Activated CD4-positive, alpha-beta memory T cell treated with anti-CD3 and anti-CD28 coated beads for 36 hours (primary cell): ENCODE measurements around the gene FER. TPM values are rescaled to one million over a fixed set of nuclear protein-coding genes. Genes with fewer than 3 reads are reported as not detected.
"Not testable (repeated sequence)": the region's sequence is repeated elsewhere in the genome, so short reads cannot be mapped to it uniquely, and the experiment has no call there.

ENCODE experiments used
- CTCF ChIA-PET: fragments of 350-600 bp; sonication (Branson Sonifier 250); formaldehyde crosslinking; loops from one replicate; lab custom pipeline; 2021; ENCODE audit warnings: antibody characterized with exemption, inconsistent platforms; lab: Charles Lee
- POLR2A ChIA-PET: fragments of 350-600 bp; sonication (Branson Sonifier 250); formaldehyde crosslinking; loops from one replicate; lab custom pipeline; 2021; ENCODE audit warnings: antibody characterized with exemption; lab: Charles Lee
- DNase-seq: peaks from one replicate; pipeline ENCODE4 v3.0.0-alpha.2; 2020
- H3K27ac Mint-ChIP-seq: one replicate; pipeline ENCODE4 v1.8.0; 2021; ENCODE audit warnings: mixed read lengths
- H3K27me3 Mint-ChIP-seq: one replicate; pipeline ENCODE4 v1.8.0; 2021; ENCODE audit warnings: mixed read lengths
- H3K36me3 Mint-ChIP-seq: one replicate; pipeline ENCODE4 v1.8.0; 2021; ENCODE audit warnings: mixed read lengths
- H3K4me1 Mint-ChIP-seq: one replicate; pipeline ENCODE4 v1.8.0; 2021; ENCODE audit warnings: low read depth, mixed read lengths
- H3K4me3 Mint-ChIP-seq: one replicate; pipeline ENCODE4 v1.8.0; 2021; ENCODE audit warnings: mild to moderate bottlenecking, mixed read lengths
- H3K9me3 Mint-ChIP-seq: one replicate; pipeline ENCODE4 v1.8.0; 2021; ENCODE audit warnings: mixed read lengths
- intact Hi-C: fragments of 100-400 bp; cut with micrococcal nuclease; formaldehyde crosslinking; loops from one replicate; pipeline ENCODE4 v1.15.1; 2023
- total RNA-seq, 2 experiments: library from RNA; stranded (reverse); gene quantifications; one replicate each; pipeline ENCODE4 v1.2.3, GENCODE V29; 2021

The FER gene
- total RNA-seq, 2 experiments from 2014 or later: 9.1 to 9.5 TPM

DNA sequence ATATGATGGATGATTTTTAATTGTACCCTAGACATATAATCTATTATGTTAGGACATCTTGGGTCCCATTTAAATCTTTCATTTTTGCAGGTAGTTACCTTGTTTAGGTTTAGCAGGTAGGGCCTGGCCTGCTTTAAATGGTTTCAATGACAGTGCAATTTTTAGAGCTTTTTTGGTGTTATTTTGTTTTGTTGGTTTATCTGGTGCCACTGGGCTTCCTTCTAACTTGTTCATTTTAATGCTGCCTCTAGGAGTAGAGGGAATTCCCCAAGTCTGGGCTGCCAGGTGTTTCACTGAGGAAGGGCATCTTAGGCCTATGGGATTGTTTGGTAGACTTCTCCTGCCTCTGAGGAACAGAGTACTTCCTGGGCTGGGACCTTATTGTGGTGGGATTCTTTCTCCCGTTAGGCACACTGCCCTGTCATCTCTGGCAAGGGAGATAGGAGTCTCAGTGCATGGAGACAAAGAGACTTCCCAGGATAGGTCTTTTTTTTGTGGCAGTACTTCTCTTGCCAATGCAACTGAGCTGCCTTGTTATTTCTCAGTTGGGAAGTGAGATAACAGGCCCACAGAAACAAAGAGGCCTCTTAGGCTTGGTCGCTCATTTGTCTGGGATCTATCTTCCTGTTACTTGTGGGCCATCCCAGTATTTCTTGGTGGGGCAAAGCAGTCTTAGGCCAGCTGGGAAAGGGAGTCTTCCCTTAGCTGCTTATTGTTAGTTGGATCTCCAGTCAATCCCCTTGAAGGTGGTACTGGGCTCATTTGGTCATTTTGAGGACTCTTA is 282.9 kb downstream of the FER start:
- Mint-ChIP-seq H3K4me1 (no peaks in the 10 kb centered on the region), H3K4me3 (no peak overlapping the region), H3K27ac (no peak overlapping the region), H3K9me3 (no peaks in the 10 kb centered on the region), H3K27me3 (no peaks in the 10 kb centered on the region), H3K36me3 (no peaks in the 10 kb centered on the region)
- POLR2A ChIA-PET: no interaction called here
- intact Hi-C loops: no loop called here
- no peak for DNase-seq
- CTCF ChIA-PET: no interaction called here

DNA sequence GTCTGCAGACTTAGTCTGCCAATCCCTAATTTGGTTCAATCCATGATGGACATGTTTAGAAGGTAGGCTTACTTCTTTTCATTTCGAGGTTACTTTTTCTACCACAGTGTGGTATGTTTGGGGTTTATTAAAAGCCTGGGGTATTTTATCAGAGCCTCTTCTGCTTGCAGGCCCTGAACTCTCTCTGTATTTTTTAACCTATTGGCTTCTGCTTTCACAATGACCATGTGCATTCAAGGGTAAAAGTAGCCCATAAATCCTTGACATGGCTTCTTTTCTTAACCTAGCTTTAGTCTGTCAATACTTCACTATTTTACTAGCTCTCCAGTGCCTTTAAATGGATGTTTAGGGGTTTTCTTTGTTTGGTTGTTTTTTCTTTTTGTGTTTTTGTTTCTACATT is 286.6 kb downstream of the FER start:
- DNase-seq: no peak
- intact Hi-C loops: no loop called here
- Mint-ChIP-seq H3K27ac (no peak overlapping the region), H3K27me3 (no peaks in the 10 kb centered on the region), H3K36me3 (no peaks in the 10 kb centered on the region), H3K4me3 (no peak overlapping the region), H3K4me1 (no peaks in the 10 kb centered on the region), H3K9me3 (no peaks in the 10 kb centered on the region)
- ChIA-PET POLR2A (no interaction called here), CTCF (no interaction called here)

DNA sequence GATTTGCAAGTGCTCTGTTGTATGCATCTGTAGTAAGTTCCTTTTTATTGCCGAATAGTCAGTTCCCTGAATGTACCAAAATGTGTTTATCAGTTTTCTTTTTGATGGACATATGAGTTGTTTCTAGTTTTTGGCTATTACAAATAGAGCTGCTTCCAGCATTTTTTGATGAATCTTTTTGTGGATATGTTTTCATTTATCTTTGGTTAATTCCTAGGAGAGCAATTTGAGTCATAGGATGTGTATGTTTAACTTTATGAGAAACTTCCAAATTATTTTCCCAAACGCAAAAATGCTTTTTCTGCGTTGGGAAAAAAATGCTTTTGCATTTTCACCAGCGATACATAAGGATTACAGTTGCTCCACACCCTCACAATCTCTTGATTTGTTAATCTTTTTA is 287.7 kb downstream of the FER start:
- POLR2A ChIA-PET: no interaction called here
- Mint-ChIP-seq H3K27ac (no peak overlapping the region), H3K4me3 (no peak overlapping the region), H3K4me1 (no peaks in the 10 kb centered on the region), H3K27me3 (no peaks in the 10 kb centered on the region), H3K36me3 (no peaks in the 10 kb centered on the region), H3K9me3 (no peaks in the 10 kb centered on the region)
- intact Hi-C loops: no loop called here
- no peak for DNase-seq
- CTCF ChIA-PET: no interaction called here

DNA sequence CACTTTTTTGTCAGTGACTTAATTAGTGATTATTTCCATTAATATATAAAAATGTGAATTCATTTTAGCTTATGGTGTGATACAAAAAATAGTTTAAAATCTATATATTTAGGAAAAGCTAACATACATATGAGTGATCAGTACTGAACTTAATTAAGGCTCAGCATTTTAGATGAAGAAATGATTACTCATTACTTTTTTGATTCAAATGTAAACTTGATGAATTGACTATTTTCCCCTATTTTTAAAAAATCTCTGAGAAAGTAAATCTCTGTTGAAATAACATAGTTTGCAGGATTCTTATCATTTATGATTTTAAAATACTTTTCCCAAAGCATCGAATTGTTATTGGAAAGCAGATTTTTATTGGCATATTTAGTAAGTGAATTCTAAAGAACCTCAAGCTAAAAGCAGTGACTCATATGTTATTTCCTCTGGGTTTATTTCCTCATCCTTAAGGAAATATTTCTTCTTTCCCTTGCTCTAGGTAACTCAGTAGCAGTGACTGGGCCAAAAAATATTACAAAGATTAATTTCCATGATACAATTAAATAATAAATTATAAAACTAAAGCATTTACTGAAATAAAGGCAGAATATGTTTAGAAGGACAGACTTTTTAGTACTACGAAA is 290.6 kb downstream of the FER start:
- no peaks in the 10 kb centered on the region for H3K9me3 Mint-ChIP-seq

DNA sequence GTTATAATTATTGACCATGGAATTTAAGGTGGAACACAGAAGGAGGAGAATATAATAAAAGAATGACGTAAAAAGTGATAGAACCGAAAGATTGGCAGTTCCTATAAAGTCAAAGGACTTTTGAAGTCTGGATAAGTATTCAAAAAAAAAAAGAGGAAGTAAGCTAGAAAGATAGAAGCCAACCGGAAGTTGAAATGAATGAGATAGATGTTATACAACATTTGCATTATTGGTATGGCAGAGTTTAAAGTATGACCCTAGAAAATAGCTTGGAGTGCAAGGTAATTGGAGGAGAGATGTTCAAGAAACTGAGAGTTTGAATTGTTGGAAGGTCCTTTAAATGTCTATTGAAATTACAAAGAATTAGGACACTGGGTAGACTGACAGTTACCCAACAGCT is 293.6 kb downstream of the FER start:
- intact Hi-C loops: no loop called here
- Mint-ChIP-seq H3K9me3 (no peaks in the 10 kb centered on the region), H3K4me3 (no peak overlapping the region), H3K27me3 (no peaks in the 10 kb centered on the region), H3K4me1 (no peaks in the 10 kb centered on the region), H3K36me3 (peaks cover 1% of the 10 kb centered on the region), H3K27ac (no peak overlapping the region)
- ChIA-PET CTCF (no interaction called here), POLR2A (no interaction called here)
- DNase-seq: no peak

More for the DNA sequence above, 290.6 kb downstream of the FER start:
- no peak for DNase-seq
- Mint-ChIP-seq H3K36me3 (no peaks in the 10 kb centered on the region), H3K4me3 (no peak overlapping the region), H3K4me1 (no peaks in the 10 kb centered on the region), H3K27me3 (no peaks in the 10 kb centered on the region), H3K27ac (no peak overlapping the region)
- ChIA-PET CTCF (no interaction called here), POLR2A (no interaction called here)
- intact Hi-C loops: no loop called here

DNA sequence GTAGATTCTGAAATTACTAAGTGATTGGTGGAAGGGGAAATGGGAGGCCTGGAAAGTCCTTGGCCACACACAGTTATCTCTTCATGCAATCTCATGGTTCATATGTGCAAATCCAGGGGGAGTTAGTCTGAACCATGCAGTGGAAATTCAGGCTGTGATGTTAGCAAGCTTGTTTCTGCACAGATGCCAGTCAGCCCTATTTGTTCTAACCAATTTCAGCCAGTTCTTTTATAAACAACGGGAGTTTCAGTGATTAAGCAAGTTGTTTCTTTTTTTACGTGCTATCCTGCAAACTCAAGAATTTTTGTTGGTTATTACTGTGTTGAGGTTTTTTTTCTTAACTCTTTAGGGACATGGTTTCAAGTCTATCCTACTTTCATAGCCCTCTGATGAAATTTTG is 298.0 kb downstream of the FER start:
- POLR2A ChIA-PET: no interaction called here
- no peaks in the 10 kb centered on the region for H3K9me3 Mint-ChIP-seq
- H3K4me3 Mint-ChIP-seq: no peak overlapping the region
- peaks cover 3% of the 10 kb centered on the region for H3K36me3 Mint-ChIP-seq
- no peaks in the 10 kb centered on the region for H3K27me3 Mint-ChIP-seq
- no peak overlapping the region for H3K27ac Mint-ChIP-seq
- no peaks in the 10 kb centered on the region for H3K4me1 Mint-ChIP-seq
- CTCF ChIA-PET: no interaction called here
- intact Hi-C loops: no loop called here
- no peak for DNase-seq

DNA sequence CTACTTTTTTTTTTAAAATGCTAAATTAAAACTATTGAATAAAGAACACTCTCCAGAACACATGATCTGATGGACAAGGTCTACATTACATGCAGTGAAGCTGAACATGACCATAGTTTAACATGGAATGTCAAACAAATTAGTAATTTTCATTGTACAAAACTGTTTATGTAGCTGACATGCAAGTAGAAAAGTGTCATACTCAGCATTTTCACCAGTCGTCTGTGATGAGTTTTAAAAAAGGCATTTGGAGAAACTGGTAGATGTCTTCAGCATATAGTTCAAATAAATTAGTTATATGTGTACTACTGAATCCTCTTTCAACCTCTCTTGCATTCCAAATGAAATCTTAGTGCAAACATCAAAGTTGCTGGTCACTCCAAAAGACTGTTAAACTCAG is 301.9 kb downstream of the FER start:
- intact Hi-C loops: no loop called here
- no peaks in the 10 kb centered on the region for H3K4me1 Mint-ChIP-seq
- no peak overlapping the region for H3K27ac Mint-ChIP-seq
- no peaks in the 10 kb centered on the region for H3K27me3 Mint-ChIP-seq
- ChIA-PET CTCF (no interaction called here), POLR2A (no interaction called here)
- H3K36me3 Mint-ChIP-seq: peaks cover 11% of the 10 kb centered on the region
- H3K9me3 Mint-ChIP-seq: no peaks in the 10 kb centered on the region
- DNase-seq: no peak
- H3K4me3 Mint-ChIP-seq: no peak overlapping the region

DNA sequence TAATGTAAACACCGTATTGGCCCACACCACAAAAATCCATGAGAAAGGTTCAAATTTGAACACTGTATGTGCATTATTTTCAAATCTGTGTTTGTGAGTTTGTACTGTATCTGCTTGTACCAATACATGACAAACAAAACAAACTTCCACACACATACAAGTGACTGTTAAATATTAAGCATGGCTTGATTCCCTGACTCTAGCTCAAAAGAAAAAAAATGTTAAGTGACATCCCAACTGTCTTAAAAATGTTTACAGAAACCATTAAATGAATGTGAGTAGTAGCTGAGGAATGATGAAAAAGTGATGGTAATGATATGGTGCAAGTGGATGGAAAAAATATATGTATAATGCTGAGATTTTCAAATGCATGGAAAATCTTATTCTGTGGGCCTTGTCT is 302.6 kb downstream of the FER start:
- H3K9me3 Mint-ChIP-seq, H3K4me3 Mint-ChIP-seq, CTCF ChIA-PET, H3K27me3 Mint-ChIP-seq, intact Hi-C loops, DNase-seq, H3K27ac Mint-ChIP-seq, POLR2A ChIA-PET, H3K4me1 Mint-ChIP-seq: not testable (repeated sequence)
- H3K36me3 Mint-ChIP-seq: peaks cover 11% of the 10 kb centered on the region

DNA sequence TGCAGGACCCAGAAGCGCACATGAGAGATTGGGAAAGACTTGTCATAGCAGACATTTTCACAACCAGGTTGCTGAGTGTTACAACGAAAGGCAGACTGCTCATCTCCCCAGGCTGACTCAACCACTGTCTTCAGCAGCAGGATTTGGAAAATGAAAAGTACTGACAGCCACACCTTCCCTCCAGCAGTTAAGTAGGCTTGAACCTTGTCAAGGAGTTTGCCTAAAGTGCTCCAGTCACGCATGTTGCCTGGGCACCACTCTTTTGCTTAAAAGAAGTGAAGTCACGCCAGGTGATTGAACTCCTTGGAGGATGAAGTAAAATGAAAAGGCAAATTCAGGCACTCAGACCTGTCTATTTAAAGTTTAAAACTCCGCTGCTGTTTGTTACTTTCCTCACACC is 304.5 kb downstream of the FER start:
- POLR2A ChIA-PET, H3K4me3 Mint-ChIP-seq, H3K4me1 Mint-ChIP-seq, CTCF ChIA-PET, H3K9me3 Mint-ChIP-seq, intact Hi-C loops, DNase-seq, H3K27ac Mint-ChIP-seq, H3K27me3 Mint-ChIP-seq: not testable (repeated sequence)
- H3K36me3 Mint-ChIP-seq: peaks cover 10% of the 10 kb centered on the region

DNA sequence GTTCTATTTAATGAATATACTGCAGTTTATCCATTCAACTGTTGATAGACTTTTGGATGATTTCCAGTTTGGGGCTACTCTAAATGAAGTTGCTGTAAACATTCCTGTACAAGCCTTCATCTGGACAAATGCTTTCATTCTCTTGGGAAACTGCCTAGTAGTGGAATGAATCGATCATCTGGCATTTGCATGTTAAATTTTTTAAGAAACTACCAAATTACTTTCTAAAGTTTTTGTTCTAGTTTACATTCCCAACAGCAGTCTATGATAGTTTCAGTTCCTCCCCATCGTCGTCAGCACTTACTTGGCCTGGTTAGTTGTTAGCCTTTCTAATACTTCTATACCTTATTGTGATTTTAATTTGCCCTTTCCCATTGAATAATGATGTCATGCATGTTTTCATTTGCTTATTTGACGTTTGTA is 306.3 kb downstream of the FER start:
- intact Hi-C loops: no loop called here
- no peak overlapping the region for H3K27ac Mint-ChIP-seq
- no peak overlapping the region for H3K4me3 Mint-ChIP-seq
- H3K4me1 Mint-ChIP-seq: no peaks in the 10 kb centered on the region
- H3K9me3 Mint-ChIP-seq: no peaks in the 10 kb centered on the region
- DNase-seq: no peak
- H3K27me3 Mint-ChIP-seq: no peaks in the 10 kb centered on the region
- POLR2A ChIA-PET: no interaction called here
- CTCF ChIA-PET: no interaction called here
- peaks cover 12% of the 10 kb centered on the region for H3K36me3 Mint-ChIP-seq

DNA sequence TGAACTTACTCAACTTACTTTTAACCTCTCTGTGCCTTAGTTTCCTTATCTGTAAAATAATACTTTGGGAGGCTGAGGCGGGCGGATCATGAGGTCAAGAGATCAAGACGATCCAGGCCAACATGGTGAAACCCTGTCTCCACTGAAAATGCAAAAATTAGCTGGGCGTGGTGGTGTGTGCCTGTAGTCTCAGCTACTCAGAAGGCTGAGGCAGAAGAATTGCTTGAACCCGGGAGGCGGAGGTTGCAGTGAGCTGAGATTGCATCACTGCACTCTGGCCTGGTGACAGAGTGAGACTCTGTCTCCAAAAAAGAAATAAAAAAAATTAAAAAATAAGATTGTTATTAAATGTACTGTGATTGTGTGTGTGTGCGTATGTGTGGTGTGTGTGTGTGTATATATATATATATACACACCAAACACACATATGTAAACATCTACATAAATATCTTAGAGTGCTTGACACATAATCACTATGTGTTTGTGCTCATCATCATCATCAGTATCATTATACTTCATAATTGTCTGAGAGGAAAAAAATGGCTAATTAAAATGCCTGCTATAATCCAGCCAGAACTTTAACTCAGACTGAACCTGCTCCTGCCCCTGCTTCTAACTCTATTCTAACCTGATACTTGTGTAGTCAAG is 312.8 kb downstream of the FER start:
- peaks cover 2% of the 10 kb centered on the region for H3K36me3 Mint-ChIP-seq
- DNase-seq: no peak
- H3K27ac Mint-ChIP-seq: no peak overlapping the region
- no peaks in the 10 kb centered on the region for H3K9me3 Mint-ChIP-seq
- no peaks in the 10 kb centered on the region for H3K27me3 Mint-ChIP-seq
- CTCF ChIA-PET: interaction anchor here (0.7 kb wide), 1 partner anchor 628 kb away, joined by 5 read pairs; no protein-coding TSS in a partner anchor
- no peaks in the 10 kb centered on the region for H3K4me1 Mint-ChIP-seq
- POLR2A ChIA-PET: no interaction called here
- no peak overlapping the region for H3K4me3 Mint-ChIP-seq
- intact Hi-C loops: no loop called here

DNA sequence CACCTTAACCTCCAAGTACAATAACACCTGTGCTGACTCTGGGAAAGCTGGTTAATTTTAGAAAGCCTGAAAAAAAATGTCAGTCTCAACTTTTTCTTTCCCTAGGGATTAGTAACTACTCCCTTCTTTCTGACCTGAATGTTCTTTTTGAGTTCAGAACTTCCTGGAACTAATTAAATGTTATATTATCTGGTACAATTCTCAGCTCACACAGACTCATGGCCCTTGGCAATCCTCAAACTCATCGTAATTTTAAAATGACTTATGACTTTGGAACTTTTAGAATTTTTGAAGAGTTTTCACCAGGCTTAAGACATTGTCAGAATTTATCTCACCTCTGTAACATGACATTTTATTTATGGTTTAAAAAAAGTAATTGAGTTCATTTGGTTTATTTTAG is 315.0 kb downstream of the FER start:
- H3K27me3 Mint-ChIP-seq: no peaks in the 10 kb centered on the region
- intact Hi-C loops: no loop called here
- no peak overlapping the region for H3K27ac Mint-ChIP-seq
- DNase-seq: no peak
- H3K36me3 Mint-ChIP-seq: peaks cover 2% of the 10 kb centered on the region
- H3K4me3 Mint-ChIP-seq: no peak overlapping the region
- ChIA-PET CTCF (no interaction called here), POLR2A (no interaction called here)
- no peaks in the 10 kb centered on the region for H3K4me1 Mint-ChIP-seq
- no peaks in the 10 kb centered on the region for H3K9me3 Mint-ChIP-seq
